ENCODE measurements around the gene CTIF. TPM values are rescaled to one million over a fixed set of nuclear protein-coding genes. Genes with fewer than 3 reads are reported as not detected.

CTIF gene
- total and polyA plus RNA-seq, 4 donors: 10.6 to 26.7 (median 12.3) TPM

DNA sequence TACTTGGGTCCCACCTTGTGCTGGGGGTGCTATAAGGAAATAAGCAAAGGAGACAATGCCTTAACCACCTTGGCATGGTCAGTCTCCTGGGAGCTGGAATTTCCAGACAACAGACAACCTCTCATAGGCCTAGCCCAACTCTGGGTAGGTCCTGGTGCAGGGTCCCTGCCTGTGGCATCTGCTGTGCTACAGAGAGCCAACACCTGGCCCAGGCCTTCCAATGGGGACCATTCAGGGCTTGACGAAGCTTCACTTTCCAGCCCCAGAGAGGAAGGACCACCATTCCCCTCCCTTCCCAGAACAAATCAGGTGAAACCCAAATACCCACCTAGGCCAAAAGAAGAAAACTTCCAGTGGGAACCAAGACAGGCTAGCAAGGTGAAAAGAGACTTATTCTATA lies 329.1 kb downstream of the CTIF start:
- 98% methylated on average over 1 of the region's 1 CpG for WGBS
- H3K9me3 ChIP-seq (ENCODE audit: control insufficient read depth in 4 of 4, low read length in 3 of 4): no peaks in the 10 kb centered on the region
- TF ChIP-seq, protein P1, sequence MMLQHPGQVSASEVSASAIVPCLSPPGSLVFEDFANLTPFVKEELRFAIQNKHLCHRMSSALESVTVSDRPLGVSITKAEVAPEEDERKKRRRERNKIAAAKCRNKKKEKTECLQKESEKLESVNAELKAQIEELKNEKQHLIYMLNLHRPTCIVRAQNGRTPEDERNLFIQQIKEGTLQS (IDR thresholded peaks at IDR 0.05): no peak
- TF ChIP-seq FOXA2 (IDR thresholded peaks at IDR 0.05): no peak
- no peak for TF ChIP-seq YY1 (IDR thresholded peaks at IDR 0.05)
- TF ChIP-seq FOXA1 (IDR thresholded peaks at IDR 0.05): no peak
- TF ChIP-seq, protein P2, sequence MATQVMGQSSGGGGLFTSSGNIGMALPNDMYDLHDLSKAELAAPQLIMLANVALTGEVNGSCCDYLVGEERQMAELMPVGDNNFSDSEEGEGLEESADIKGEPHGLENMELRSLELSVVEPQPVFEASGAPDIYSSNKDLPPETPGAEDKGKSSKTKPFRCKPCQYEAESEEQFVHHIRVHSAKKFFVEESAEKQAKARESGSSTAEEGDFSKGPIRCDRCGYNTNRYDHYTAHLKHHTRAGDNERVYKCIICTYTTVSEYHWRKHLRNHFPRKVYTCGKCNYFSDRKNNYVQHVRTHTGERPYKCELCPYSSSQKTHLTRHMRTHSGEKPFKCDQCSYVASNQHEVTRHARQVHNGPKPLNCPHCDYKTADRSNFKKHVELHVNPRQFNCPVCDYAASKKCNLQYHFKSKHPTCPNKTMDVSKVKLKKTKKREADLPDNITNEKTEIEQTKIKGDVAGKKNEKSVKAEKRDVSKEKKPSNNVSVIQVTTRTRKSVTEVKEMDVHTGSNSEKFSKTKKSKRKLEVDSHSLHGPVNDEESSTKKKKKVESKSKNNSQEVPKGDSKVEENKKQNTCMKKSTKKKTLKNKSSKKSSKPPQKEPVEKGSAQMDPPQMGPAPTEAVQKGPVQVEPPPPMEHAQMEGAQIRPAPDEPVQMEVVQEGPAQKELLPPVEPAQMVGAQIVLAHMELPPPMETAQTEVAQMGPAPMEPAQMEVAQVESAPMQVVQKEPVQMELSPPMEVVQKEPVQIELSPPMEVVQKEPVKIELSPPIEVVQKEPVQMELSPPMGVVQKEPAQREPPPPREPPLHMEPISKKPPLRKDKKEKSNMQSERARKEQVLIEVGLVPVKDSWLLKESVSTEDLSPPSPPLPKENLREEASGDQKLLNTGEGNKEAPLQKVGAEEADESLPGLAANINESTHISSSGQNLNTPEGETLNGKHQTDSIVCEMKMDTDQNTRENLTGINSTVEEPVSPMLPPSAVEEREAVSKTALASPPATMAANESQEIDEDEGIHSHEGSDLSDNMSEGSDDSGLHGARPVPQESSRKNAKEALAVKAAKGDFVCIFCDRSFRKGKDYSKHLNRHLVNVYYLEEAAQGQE (IDR thresholded peaks at IDR 0.05): no peak
- TF ChIP-seq HNF4A (conservative IDR thresholded peaks at IDR 0.05): no peak
- TF ChIP-seq JUND (IDR thresholded peaks at IDR 0.05): no peak
- TF ChIP-seq, protein P3, sequence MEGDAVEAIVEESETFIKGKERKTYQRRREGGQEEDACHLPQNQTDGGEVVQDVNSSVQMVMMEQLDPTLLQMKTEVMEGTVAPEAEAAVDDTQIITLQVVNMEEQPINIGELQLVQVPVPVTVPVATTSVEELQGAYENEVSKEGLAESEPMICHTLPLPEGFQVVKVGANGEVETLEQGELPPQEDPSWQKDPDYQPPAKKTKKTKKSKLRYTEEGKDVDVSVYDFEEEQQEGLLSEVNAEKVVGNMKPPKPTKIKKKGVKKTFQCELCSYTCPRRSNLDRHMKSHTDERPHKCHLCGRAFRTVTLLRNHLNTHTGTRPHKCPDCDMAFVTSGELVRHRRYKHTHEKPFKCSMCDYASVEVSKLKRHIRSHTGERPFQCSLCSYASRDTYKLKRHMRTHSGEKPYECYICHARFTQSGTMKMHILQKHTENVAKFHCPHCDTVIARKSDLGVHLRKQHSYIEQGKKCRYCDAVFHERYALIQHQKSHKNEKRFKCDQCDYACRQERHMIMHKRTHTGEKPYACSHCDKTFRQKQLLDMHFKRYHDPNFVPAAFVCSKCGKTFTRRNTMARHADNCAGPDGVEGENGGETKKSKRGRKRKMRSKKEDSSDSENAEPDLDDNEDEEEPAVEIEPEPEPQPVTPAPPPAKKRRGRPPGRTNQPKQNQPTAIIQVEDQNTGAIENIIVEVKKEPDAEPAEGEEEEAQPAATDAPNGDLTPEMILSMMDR (IDR thresholded peaks at IDR 0.05; ENCODE audit: low read depth, low read length, missing input control): no peak
- TF ChIP-seq, protein P4, sequence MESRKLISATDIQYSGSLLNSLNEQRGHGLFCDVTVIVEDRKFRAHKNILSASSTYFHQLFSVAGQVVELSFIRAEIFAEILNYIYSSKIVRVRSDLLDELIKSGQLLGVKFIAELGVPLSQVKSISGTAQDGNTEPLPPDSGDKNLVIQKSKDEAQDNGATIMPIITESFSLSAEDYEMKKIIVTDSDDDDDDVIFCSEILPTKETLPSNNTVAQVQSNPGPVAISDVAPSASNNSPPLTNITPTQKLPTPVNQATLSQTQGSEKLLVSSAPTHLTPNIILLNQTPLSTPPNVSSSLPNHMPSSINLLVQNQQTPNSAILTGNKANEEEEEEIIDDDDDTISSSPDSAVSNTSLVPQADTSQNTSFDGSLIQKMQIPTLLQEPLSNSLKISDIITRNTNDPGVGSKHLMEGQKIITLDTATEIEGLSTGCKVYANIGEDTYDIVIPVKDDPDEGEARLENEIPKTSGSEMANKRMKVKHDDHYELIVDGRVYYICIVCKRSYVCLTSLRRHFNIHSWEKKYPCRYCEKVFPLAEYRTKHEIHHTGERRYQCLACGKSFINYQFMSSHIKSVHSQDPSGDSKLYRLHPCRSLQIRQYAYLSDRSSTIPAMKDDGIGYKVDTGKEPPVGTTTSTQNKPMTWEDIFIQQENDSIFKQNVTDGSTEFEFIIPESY (IDR thresholded peaks at IDR 0.05): no peak
- no peak for TF ChIP-seq RXRA (IDR thresholded peaks at IDR 0.05)
- no peak for TF ChIP-seq GABPA (IDR thresholded peaks at IDR 0.05 in 1 of 2, conservative IDR thresholded peaks at IDR 0.05 in 1 of 2)
- no peak for TF ChIP-seq EGR1 (IDR thresholded peaks at IDR 0.05; ENCODE audit: low read depth in 2 of 2)
- no peaks in the 10 kb centered on the region for H3K27me3 ChIP-seq (ENCODE audit: control insufficient read depth in 4 of 4, insufficient read depth in 4 of 4, low read length in 3 of 4)
- H3K36me3 ChIP-seq (ENCODE audit: control insufficient read depth in 4 of 4, insufficient read depth in 3 of 4, low read depth in 1 of 4, low read length in 3 of 4): peaks cover 0 to 4% (median under 1%) of the 10 kb centered on the region in 4 donors
- no peak overlapping the region for H3K9ac ChIP-seq (ENCODE audit: low read depth in 1 of 2, low read length in 2 of 2)
- H3K4me1 ChIP-seq (ENCODE audit: control insufficient read depth in 4 of 4, insufficient read depth in 4 of 4, low read length in 3 of 4): no peaks in the 10 kb centered on the region
- DNase-seq (ENCODE audit: low spot score): no peak
- H3K4me3 ChIP-seq (ENCODE audit: low read depth in 1 of 3, low read length in 3 of 3): no peak overlapping the region
- no peak overlapping the region for H3K27ac ChIP-seq (ENCODE audit: low read depth in 1 of 2, low read length in 2 of 2)

DNA sequence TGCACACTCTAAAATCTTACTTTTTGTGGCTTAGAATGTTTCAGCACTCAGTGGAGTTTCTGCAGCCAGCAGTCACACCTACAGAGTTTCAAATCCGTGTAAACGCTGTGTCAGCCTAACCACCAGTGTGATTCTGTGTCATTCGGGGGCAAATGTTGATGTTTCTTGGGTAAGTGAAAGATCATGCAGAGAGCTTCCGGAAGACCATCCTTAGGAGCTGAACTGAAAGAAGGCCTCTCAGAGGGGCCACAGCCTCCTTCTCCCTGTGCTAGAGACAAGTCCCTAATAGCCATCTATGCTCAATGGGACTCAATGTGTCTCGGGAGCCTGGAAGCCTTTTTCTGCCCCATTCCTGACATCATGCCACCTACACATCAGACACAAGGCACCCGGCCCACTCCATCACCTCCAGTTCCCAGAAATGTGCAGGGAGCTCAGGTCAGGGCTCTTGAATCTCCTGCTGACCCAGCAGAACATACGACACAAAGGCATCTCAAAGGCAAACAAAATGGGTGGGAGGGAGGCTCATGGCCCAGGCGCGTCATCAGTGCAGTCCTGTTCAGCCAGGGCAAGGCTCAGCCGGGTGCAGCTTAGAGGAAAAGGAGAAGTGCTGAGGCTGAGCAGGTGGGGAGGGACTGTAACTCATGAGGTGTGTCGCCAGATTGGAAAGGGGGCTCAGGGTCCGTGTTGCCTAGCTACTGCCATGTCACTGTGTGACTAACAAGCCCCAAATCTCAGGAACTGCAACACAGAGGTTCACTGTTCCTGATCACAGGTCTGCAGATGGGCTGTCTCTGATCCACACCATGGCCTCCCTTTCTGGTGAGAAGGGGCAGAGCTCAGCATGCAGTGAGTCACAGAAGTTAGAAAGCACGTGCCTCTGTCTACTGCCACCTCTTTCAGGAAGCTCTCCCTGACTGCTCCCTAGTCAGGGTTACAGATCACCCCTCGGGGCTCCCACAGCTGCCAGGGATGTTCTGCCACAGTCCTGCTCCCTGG lies 329.9 kb downstream of the CTIF start:
- Histone ChIP-seq H3K27ac (ENCODE audit: low read depth in 1 of 2, low read length in 2 of 2) (no peak overlapping the region), H3K36me3 (ENCODE audit: control insufficient read depth in 4 of 4, insufficient read depth in 3 of 4, low read depth in 1 of 4, low read length in 3 of 4) (no peaks in the 10 kb centered on the region), H3K27me3 (ENCODE audit: control insufficient read depth in 4 of 4, insufficient read depth in 4 of 4, low read length in 3 of 4) (no peaks in the 10 kb centered on the region), H3K9ac (ENCODE audit: low read depth in 1 of 2, low read length in 2 of 2) (no peak overlapping the region), H3K4me3 (ENCODE audit: low read depth in 1 of 3, low read length in 3 of 3) (no peak overlapping the region), H3K4me1 (ENCODE audit: control insufficient read depth in 4 of 4, insufficient read depth in 4 of 4, low read length in 3 of 4) (no peaks in the 10 kb centered on the region), H3K9me3 (ENCODE audit: control insufficient read depth in 4 of 4, low read length in 3 of 4) (no peaks in the 10 kb centered on the region)
- no peak for TF ChIP-seq TAF1 (conservative IDR thresholded peaks at IDR 0.05)
- TF ChIP-seq, protein P1 (IDR thresholded peaks at IDR 0.05): no peak
- TF ChIP-seq, protein P3 (IDR thresholded peaks at IDR 0.05; ENCODE audit: low read depth, low read length, missing input control): no peak
- TF ChIP-seq, protein P5, sequence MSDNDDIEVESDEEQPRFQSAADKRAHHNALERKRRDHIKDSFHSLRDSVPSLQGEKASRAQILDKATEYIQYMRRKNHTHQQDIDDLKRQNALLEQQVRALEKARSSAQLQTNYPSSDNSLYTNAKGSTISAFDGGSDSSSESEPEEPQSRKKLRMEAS (IDR thresholded peaks at IDR 0.05): no peak
- TF ChIP-seq, protein P4 (IDR thresholded peaks at IDR 0.05): no peak
- TF ChIP-seq HNF4A (conservative IDR thresholded peaks at IDR 0.05): no peak
- TF ChIP-seq FOXA2 (IDR thresholded peaks at IDR 0.05): no peak
- no peak for DNase-seq (ENCODE audit: low spot score)
- whole genome bisulfite sequencing: 64% methylated on average over 14 of the region's 14 CpGs

Measured in liver (tissue), 9 donors.